T1000 (cell line): ENCODE measurements around the gene SHBG.

Experiments used
- DNase-seq: peaks from one replicate; lab custom pipeline; 2025; ENCODE audit warnings: mixed read lengths; lab: John Stamatoyannopoulos, UW

Gene SHBG

DNA sequence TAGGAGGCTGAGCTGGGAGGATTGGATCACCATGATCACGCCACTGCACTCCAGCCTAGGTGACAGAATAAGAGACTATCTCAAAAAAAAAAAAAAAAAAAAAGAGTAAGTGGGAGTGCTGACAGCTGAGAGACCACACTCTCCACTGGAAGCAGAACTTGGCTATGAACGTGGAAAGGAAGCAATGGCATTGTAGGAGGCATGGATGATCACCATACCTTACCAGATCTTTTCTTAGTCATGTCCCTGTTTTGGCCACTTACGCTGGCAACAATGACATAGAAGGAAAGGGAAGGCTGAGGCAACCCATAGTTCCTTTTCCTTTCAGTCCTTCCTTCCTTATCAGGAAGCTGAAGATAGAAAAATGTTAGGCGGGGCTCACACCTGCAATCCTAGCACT lies 17.1 kb downstream of the SHBG start:
- DNase-seq: no peak

GRCh38 chr17:7650509-7651096 lies 20.7 kb downstream of the SHBG start, which contains the start of gene ATP1B2:
ATP1B2 (plus strand) TSS chr17:7650926; CDS start chr17:7651519, 593 bp downstream.
- DNase-seq: no peak

DNA sequence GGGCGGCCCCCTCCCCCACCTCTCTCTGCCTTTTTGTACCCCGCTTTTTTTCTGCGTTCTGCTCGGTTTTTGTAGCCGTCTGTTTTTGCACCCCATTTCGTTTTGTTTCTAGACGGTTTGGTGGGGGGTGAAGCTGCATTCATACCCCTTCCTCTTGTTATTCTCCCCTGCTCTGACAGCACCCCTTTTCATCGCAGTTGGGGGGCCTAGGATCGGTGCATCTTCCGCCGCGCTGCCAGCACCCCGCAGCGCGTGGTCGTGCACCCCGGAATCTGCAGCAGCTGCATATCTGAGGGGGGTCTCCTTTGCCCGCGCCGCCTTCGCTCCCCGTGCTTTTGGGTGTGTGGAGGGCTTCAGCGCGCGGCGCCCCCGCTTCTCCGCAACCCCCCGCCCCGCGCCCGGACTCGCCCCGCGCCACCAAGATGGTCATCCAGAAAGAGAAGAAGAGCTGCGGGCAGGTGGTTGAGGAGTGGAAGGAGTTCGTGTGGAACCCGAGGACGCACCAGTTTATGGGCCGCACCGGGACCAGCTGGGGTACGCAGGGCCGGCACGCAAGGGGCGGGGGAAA lies 21.2 kb downstream of the SHBG start:
- no peak for DNase-seq

DNA sequence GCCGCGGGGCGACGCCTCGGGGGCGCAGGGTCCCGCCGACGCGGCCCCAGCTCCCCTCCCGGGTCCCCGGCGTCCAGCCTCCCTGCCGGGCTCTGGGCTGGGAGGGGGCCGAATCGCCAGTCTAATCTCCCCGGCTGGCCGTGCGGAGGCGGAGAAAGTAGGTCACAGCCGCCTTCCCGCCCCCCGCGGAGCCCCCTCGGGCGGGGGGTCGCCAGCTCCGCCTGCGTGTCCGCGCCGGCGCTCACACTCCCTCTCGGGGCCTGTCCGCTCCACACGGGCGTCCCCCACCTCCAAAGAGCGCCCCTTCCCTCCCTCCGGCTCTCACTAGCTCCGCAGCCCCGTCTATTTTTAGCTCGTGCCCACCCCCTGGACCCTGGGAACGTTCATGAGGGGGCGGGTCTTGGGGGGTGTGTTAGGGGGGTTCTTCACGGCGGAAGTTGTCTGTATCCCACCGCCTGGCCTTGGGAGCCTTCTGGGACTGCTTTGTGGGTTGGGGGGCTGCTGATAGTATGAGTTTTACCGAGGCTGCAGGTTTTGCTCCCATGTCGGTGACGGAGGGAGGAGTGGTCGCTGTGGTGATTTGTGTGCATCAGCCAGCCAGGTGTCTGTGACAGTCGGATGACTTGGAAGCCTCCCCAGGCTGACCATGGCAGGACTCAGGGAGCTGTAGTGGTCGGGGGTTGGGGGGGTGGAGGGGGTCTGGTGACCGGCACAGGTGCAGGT lies 21.9 kb downstream of the SHBG start:
- DNase-seq: no peak

DNA sequence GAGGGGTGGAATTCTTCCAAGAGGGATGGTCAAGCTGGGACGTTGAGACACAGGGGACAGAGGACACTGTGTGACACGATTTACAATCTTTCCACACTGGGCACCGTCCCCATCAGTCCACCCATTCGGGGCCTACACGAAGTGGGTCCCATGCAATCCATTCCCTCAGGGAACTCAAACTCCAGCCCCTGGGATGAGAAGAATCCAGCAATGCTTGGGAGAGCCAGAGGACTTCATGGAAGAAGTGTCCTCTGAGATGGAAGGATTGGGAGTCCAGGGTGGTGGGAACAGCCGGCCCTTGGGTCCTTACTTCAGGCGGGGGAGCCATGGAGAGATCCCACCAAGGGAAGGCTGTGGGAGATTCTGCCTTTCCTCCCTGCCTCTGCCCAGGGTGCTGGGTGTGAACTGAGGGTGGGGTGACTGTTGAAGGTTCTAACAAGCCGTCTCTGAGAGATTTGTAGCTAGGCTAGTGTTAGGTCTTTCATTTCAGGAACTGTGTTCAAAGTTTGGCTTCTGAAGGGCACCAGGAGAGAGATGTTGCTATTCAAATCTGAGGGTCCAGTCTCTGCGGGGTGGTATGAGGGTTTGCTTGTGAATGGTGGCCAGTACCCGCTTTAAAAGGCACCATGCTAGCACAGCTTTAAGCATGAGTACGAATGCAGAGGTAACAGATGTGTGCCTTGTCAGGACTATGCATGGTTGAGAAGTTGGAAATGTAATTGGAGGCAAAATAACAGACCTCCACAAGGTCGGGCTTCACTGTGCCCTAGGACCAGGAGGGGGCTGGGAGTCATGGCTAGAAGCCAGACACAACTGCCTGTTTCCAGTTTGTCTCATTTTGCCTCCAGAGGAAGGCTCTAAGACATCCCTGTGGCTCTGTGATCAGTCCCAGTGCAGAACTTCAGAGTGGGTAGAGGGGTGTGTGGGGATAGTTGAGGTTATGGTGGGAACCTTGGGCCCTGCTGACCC lies 22.7 kb downstream of the SHBG start:
- no peak for DNase-seq

- no peak for DNase-seq
These were observed 25.1 kb downstream of the SHBG start for GRCh38 chr17:7654832-7655540.

- DNase-seq: no peak
These were observed 25.6 kb downstream of the SHBG start for GRCh38 chr17:7655541-7655840.

DNA sequence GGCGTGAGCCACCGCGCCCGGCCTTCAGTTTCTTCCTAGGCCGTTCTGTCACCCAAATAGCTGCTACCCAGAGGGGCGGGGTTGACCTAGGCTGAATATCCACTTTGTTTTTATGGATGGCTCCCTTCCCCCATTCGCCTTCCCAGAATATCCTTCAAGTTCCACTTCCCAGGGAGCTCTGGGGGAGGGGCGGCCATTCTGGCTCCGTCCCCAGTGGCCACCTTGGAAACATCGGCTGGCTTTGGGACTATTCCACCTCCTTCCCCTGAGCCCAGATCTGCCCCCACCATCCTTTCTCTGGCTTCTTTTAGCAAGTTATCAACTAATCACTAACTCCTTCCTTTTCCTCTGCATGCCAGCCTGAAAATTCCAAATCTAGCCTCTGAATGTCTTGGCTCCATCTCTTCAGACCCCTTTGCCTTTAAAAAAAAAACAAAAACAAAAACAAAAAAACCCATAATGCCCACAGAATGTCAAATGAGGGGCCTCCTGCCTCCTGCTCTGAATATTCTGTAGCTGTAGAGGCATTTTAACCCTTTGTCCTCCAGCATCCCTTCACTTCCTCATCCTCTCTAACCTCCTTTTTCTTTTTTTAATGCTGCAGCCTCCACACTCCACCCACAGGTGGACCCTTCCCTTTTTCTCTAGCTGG lies 27.1 kb downstream of the SHBG start:
- DNase-seq: no peak

- DNase-seq: no peak
These were observed 37.9 kb downstream of the SHBG start for GRCh38 chr17:7667656-7668406.

GRCh38 chr17:7668482-7668881 lies 38.5 kb downstream of the SHBG start:
- no peak for DNase-seq

- DNase-seq: no peak
These were observed 43.3 kb downstream of the SHBG start for GRCh38 chr17:7673239-7673638.

GRCh38 chr17:7674934-7675333 lies 45.0 kb downstream of the SHBG start:
- DNase-seq: no peak

- DNase-seq: no peak
These were observed 46.6 kb downstream of the SHBG start for GRCh38 chr17:7676533-7676932.

DNA sequence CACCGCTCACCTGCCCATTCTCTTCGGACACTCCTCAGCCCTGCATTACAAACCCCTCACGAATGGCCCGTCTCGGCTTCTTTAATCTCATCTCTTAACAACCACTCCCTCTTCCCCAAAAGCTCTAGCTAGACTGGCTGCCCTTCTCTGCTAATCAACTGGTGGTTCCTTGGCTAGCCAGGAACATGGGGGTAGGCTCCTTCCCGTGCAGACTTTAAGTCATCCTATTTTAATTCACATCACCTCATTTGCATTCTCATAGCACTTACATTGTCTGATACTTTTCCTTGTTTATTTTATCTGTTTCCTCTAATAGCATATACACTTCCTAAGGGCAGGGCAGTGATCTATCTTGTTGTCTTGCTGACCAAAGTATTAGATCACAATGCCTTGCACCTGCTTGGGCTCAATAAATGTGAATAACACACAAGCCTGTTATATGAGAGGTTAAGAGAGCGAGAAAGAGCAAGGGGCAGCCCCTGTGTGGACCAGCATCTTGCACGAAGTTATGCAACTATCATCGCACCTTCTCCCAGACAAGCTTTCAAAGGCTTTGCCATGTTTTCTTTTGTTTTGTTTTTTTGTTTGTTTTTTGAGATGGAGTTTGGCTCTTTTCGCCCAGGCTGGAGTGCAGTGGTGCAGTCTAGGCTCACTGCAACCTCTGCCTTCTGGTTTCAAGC lies 47.6 kb downstream of the SHBG start:
- no peak for DNase-seq
